MM.1S (cell line): ENCODE measurements around the gene DMRT3.

Source experiments
- DNase-seq: peaks from one replicate; pipeline ENCODE4 v3.0.0-alpha.2; 2015
- H2AFZ ChIP-seq: fragments of 300-600 bp; sonication (generic); 2 replicates; pipeline ENCODE4 v1.6.0; 2016; ENCODE audit warnings: antibody characterized with exemption, low read length
- H3F3A ChIP-seq: fragments of 300-600 bp; sonication (generic); 2 replicates; pipeline ENCODE4 v1.6.1; 2016; ENCODE audit warnings: mild to moderate bottlenecking, antibody characterized with exemption, low read length, moderate library complexity, mixed read lengths; ENCODE audit not compliant: insufficient read depth
- H3K27ac ChIP-seq: fragments of 300-600 bp; sonication (generic); 2 replicates; pipeline ENCODE4 v1.5.1; 2016; ENCODE audit warnings: mild to moderate bottlenecking, low read length
- H3K27me3 ChIP-seq: fragments of 300-600 bp; sonication (generic); replicated peaks from 2 replicates; pipeline ENCODE4 v1.6.0; 2016; ENCODE audit warnings: low read length; ENCODE audit not compliant: insufficient read depth
- H3K36me3 ChIP-seq: fragments of 300-600 bp; sonication (generic); replicated peaks from 2 replicates; pipeline ENCODE4 v1.6.1; 2016; ENCODE audit warnings: mild to moderate bottlenecking, low read length, mixed read lengths; ENCODE audit not compliant: insufficient read depth
- H3K4me1 ChIP-seq: fragments of 300-600 bp; sonication (generic); 2 replicates; pipeline ENCODE4 v1.6.1; 2016; ENCODE audit warnings: low read length, mixed read lengths
- H3K4me2 ChIP-seq: fragments of 300-600 bp; sonication (generic); 2 replicates; pipeline ENCODE4 v1.6.0; 2016; ENCODE audit warnings: low read depth, low read length
- H3K4me3 ChIP-seq: fragments of 300-600 bp; sonication (generic); 2 replicates; pipeline ENCODE4 v1.5.1; 2016; ENCODE audit warnings: low read length, mixed read lengths
- H3K79me2 ChIP-seq: fragments of 300-600 bp; sonication (generic); 2 replicates; pipeline ENCODE4 v1.6.1; 2016; ENCODE audit warnings: mixed run types, low read length, mixed read lengths
- H3K9ac ChIP-seq: fragments of 300-600 bp; sonication (generic); 2 replicates; pipeline ENCODE4 v1.6.1; 2016; ENCODE audit warnings: low read length, mixed read lengths
- H3K9me2 ChIP-seq: fragments of 300-600 bp; sonication (generic); replicated peaks from 2 replicates; pipeline ENCODE4 v1.6.1; 2016; ENCODE audit warnings: mild to moderate bottlenecking, low read length, mixed read lengths; ENCODE audit not compliant: insufficient read depth
- H3K9me3 ChIP-seq: fragments of 300-600 bp; sonication (generic); replicated peaks from 2 replicates; pipeline ENCODE4 v1.6.1; 2016; ENCODE audit warnings: mild to moderate bottlenecking, low read length, mixed read lengths; ENCODE audit not compliant: insufficient read depth
- H4K20me1 ChIP-seq: fragments of 300-600 bp; sonication (generic); 2 replicates; pipeline ENCODE4 v1.6.1; 2016; ENCODE audit warnings: mild to moderate bottlenecking, low read length, moderate library complexity, mixed read lengths; ENCODE audit not compliant: insufficient read depth
- CTCF ChIP-seq: fragments of 300-600 bp; sonication (generic); IDR thresholded peaks from 2 replicates; pipeline ENCODE4 v1.5.1; 2016; ENCODE audit warnings: antibody characterized with exemption, low read length, mixed read lengths
- EZH2 ChIP-seq: fragments of 300-600 bp; sonication (generic); optimal IDR thresholded peaks from 2 replicates; pipeline ENCODE3; 2017; ENCODE audit warnings: low read depth, mild to moderate bottlenecking, antibody characterized with exemption, low read length, mixed read lengths
- EZH2phosphoT487 ChIP-seq: fragments of 300-600 bp; sonication (generic); IDR thresholded peaks from 2 replicates; pipeline ENCODE4 v1.6.1; 2018; ENCODE audit warnings: antibody characterized with exemption, low read length

The DMRT3 gene

GRCh38 chr9:942805-943580 is 33.5 kb upstream of the DMRT3 start:
- Histone ChIP-seq H3K27ac (peak overlapping the region; percentile 84), H4K20me1 (no peaks in the 10 kb centered on the region), H3K4me1 (peaks cover 23% of the 10 kb centered on the region), H3F3A (peaks cover 10% of the 10 kb centered on the region), H3K4me3 (peak overlapping the region; percentile 31), H3K4me2 (peak overlapping the region; percentile 76), H3K9me2 (no peaks in the 10 kb centered on the region), H3K79me2 (no peaks in the 10 kb centered on the region), H3K27me3 (no peaks in the 10 kb centered on the region), H3K9ac (peak overlapping the region; percentile 44; the same call in 1 of the 2 replicates), H3K9me3 (no peaks in the 10 kb centered on the region), H2AFZ (peak overlapping the region; percentile 59), H3K36me3 (no peaks in the 10 kb centered on the region)
- TF ChIP-seq CTCF (no peak), EZH2phosphoT487 (no peak), EZH2 (no peak)
- DNase-seq, result peak; percentile 92

- H3K36me3 ChIP-seq, result no peaks in the 10 kb centered on the region
- H3K27me3 ChIP-seq, result no peaks in the 10 kb centered on the region
- H3K9me2 ChIP-seq, result no peaks in the 10 kb centered on the region
- H3K9me3 ChIP-seq, result no peaks in the 10 kb centered on the region
- no peaks in the 10 kb centered on the region for H4K20me1 ChIP-seq
- DNase-seq, result no peak
- no peak overlapping the region for H3K27ac ChIP-seq
- H3K9ac ChIP-seq, result no peak overlapping the region
- peaks cover 4% of the 10 kb centered on the region for H3F3A ChIP-seq
- no peak overlapping the region for H2AFZ ChIP-seq
- H3K4me2 ChIP-seq, result no peak overlapping the region
- H3K4me1 ChIP-seq, result peaks cover 10% of the 10 kb centered on the region
- no peak for TF ChIP-seq EZH2
- no peak for TF ChIP-seq CTCF
- H3K4me3 ChIP-seq, result no peak overlapping the region
- H3K79me2 ChIP-seq, result no peaks in the 10 kb centered on the region
Observed at GRCh38 chr9:947985-948384, 28.5 kb upstream of the DMRT3 start.

- Histone ChIP-seq H3K4me1 (peaks cover 6% of the 10 kb centered on the region), H3K9me3 (no peaks in the 10 kb centered on the region), H3K27ac (no peak overlapping the region), H3K27me3 (no peaks in the 10 kb centered on the region), H3K9me2 (no peaks in the 10 kb centered on the region), H3K4me2 (no peak overlapping the region), H3K79me2 (no peaks in the 10 kb centered on the region), H3K9ac (no peak overlapping the region), H3K4me3 (no peak overlapping the region), H2AFZ (no peak overlapping the region), H4K20me1 (no peaks in the 10 kb centered on the region), H3F3A (no peaks in the 10 kb centered on the region; the same call in 1 of the 2 replicates), H3K36me3 (no peaks in the 10 kb centered on the region)
- TF ChIP-seq EZH2phosphoT487 (no peak), EZH2 (no peak), CTCF (no peak)
- DNase-seq, result no peak
Observed at GRCh38 chr9:948497-948896, 28.0 kb upstream of the DMRT3 start.
